GM12878 (cell line): ENCODE data around the gene SMARCC2. TPM values are rescaled to one million over a fixed set of nuclear protein-coding genes. Genes with fewer than 3 reads are reported as not detected.

Source experiments
- EGR1 ChIP-seq, 2 experiments: IDR thresholded peaks; 1 replicate in 1 of 2; 2 replicates in 1 of 2; pipeline ENCODE4 v1.6.1; 2011 to 2012; ENCODE audit warnings: low read depth in 2 of 2, low read length in 2 of 2, borderline replicate concordance in 1 of 2, mild to moderate bottlenecking in 1 of 2, moderate library complexity in 1 of 2
- EZH2 ChIP-seq: IDR thresholded peaks from 2 replicates; pipeline ENCODE4 v1.6.1; 2012; ENCODE audit warnings: low read depth, mild to moderate bottlenecking, control low read depth, inconsistent platforms, low read length, borderline replicate concordance; ENCODE audit not compliant: control insufficient read depth
- NR2F1 ChIP-seq: fragments of 450-650 bp; conservative IDR thresholded peaks from 2 replicates; pipeline ENCODE4 v1.6.1; 2017; ENCODE audit warnings: mild to moderate bottlenecking
- SMAD5 ChIP-seq: IDR thresholded peaks from 2 replicates; pipeline ENCODE4 v1.6.1; 2016; ENCODE audit warnings: antibody characterized with exemption, low read depth
- YY1 ChIP-seq: IDR thresholded peaks from 2 replicates; pipeline ENCODE4 v1.6.1; 2011; ENCODE audit warnings: low read depth, mild to moderate bottlenecking, low read length
- polyA plus RNA-seq, 11 experiments: library from polyadenylated mRNA; depleted of rRNA in 4 of 11; unstranded in 6 of 11; stranded (reverse) in 5 of 11; fragments of >200 nt; fragmentation: Nextera tagmentation in 4 of 11; fragmentation: Illumina TruSeq in 1 of 11; extraction: Ambion mirVana in 4 of 11; extraction: Trizol in 1 of 11; gene quantifications; 1 replicate in 1 of 11; 2 replicates in 10 of 11; pipeline versions ENCODE4 v1.2.1 to v1.2.3, GENCODE V29; 2011 to 2016; ENCODE audit warnings: inconsistent platforms in 2 of 11, missing spikeins in 2 of 11, low read depth in 1 of 11
- total RNA-seq, 4 experiments: library from RNA; depleted of rRNA in 3 of 4; stranded (reverse); fragments of >200 nt in 3 of 4; fragmentation: Illumina TruSeq in 1 of 4; extraction: Trizol in 1 of 4; gene quantifications; 2 replicates each; pipeline versions ENCODE4 v1.2.1 to v1.2.3, GENCODE V29; 2013 to 2021
- TF ChIP-seq, protein P1 (sequence below): fragments of 450-650 bp; formaldehyde crosslinking; IDR thresholded peaks from 2 replicates; pipeline ENCODE4 v1.4.0; 2022; ENCODE audit warnings: mild to moderate bottlenecking, moderate library complexity
- TF ChIP-seq, protein P2 (sequence below): fragments of 450-650 bp; formaldehyde crosslinking; IDR thresholded peaks from 2 replicates; pipeline ENCODE4 v1.4.0; 2020; ENCODE audit warnings: mild to moderate bottlenecking, moderate library complexity

The SMARCC2 gene
- total and polyA plus RNA-seq, 10 of the 15 experiments (the other 5 are each of a cell fraction or from before 2014, with no cell fraction given), result 13.6 to 71.2 (median 42.3) TPM

GRCh38 chr12:56236091-56236490 is 46.8 kb upstream of the SMARCC2 start (continued):
- TF ChIP-seq, protein P1, sequence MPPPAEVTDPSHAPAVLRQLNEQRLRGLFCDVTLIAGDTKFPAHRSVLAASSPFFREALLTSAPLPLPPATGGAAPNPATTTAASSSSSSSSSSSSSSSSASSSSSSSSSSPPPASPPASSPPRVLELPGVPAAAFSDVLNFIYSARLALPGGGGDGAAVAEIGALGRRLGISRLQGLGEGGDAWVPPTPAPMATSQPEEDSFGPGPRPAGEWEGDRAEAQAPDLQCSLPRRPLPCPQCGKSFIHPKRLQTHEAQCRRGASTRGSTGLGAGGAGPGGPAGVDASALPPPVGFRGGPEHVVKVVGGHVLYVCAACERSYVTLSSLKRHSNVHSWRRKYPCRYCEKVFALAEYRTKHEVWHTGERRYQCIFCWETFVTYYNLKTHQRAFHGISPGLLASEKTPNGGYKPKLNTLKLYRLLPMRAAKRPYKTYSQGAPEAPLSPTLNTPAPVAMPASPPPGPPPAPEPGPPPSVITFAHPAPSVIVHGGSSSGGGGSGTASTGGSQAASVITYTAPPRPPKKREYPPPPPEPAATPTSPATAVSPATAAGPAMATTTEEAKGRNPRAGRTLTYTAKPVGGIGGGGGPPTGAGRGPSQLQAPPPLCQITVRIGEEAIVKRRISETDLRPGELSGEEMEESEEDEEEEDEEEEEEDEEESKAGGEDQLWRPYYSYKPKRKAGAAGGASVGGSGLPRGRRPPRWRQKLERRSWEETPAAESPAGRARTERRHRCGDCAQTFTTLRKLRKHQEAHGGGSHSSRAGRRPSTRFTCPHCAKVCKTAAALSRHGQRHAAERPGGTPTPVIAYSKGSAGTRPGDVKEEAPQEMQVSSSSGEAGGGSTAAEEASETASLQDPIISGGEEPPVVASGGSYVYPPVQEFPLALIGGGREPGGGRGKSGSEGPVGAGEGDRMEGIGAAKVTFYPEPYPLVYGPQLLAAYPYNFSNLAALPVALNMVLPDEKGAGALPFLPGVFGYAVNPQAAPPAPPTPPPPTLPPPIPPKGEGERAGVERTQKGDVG (CRISPR knock-in tag), result no peak
- TF ChIP-seq YY1 (no peak), SMAD5 (no peak), EGR1 (IDR thresholded peaks at IDR 0.05; ENCODE audit: borderline replicate concordance in 1 of 2, low read depth in 2 of 2, low read length in 2 of 2) (no peak), EZH2 (no peak), NR2F1 (no peak)
- TF ChIP-seq, protein P2, sequence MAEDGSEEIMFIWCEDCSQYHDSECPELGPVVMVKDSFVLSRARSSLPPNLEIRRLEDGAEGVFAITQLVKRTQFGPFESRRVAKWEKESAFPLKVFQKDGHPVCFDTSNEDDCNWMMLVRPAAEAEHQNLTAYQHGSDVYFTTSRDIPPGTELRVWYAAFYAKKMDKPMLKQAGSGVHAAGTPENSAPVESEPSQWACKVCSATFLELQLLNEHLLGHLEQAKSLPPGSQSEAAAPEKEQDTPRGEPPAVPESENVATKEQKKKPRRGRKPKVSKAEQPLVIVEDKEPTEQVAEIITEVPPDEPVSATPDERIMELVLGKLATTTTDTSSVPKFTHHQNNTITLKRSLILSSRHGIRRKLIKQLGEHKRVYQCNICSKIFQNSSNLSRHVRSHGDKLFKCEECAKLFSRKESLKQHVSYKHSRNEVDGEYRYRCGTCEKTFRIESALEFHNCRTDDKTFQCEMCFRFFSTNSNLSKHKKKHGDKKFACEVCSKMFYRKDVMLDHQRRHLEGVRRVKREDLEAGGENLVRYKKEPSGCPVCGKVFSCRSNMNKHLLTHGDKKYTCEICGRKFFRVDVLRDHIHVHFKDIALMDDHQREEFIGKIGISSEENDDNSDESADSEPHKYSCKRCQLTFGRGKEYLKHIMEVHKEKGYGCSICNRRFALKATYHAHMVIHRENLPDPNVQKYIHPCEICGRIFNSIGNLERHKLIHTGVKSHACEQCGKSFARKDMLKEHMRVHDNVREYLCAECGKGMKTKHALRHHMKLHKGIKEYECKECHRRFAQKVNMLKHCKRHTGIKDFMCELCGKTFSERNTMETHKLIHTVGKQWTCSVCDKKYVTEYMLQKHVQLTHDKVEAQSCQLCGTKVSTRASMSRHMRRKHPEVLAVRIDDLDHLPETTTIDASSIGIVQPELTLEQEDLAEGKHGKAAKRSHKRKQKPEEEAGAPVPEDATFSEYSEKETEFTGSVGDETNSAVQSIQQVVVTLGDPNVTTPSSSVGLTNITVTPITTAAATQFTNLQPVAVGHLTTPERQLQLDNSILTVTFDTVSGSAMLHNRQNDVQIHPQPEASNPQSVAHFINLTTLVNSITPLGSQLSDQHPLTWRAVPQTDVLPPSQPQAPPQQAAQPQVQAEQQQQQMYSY (CRISPR knock-in tag), result no peak
